ENCODE results near the gene USP24. TPM values are rescaled to one million over a fixed set of nuclear protein-coding genes. Genes with fewer than 3 reads are reported as not detected.

Gene USP24
- polyA plus RNA-seq, 1 of the 3 experiments (the other 2 are of a cell fraction): 8.1 TPM

DNA sequence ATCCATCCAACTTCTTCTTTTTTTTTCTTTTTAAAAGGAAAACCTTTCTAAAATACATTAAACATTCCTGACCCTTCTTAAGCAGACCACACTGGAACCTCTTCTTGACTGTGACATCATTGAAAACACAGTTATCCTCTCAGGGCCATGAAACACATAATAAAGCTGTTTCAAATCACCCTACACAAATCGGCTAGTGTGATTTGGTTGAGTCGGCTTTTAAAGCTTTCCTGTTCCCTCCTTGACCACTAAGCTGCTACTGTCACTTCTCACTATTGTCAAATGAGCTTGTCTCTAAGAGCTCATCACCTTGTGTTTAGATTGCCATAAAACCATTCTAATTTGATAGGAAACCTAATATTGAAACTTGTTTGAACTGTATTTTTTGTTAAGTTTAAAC, 5.9 kb downstream of the USP24 start:
- POLR2A ChIA-PET: no interaction called here
- Histone ChIP-seq H3K27me3 (ENCODE audit: insufficient read depth) (no peaks in the 10 kb centered on the region), H3K79me2 (ENCODE audit: insufficient read depth) (peaks cover 97% of the 10 kb centered on the region), H3K4me3 (ENCODE audit: low read depth in 2 of 2, low read length in 1 of 2) (no peak overlapping the region), H3F3A (replicated peaks; ENCODE audit: insufficient read depth) (peaks cover 9% of the 10 kb centered on the region), H3K4me2 (0 out of 2 replicates have a peak overlapping the region, but pooled peaks have one; percentile 25), H3K27ac (ENCODE audit: low read depth in 2 of 2, low read length in 1 of 2) (no peak overlapping the region), H3K9me3 (no peaks in the 10 kb centered on the region), H3K9me2 (no peaks in the 10 kb centered on the region), H3K4me1 (ENCODE audit: control insufficient read depth in 1 of 2, insufficient read depth in 2 of 2, low read depth in 1 of 2, low read length in 1 of 2) (peaks cover 21 to 55% of the 10 kb centered on the region in 2 experiments; a peak in 3 of 4 replicates), H3K36me3 (replicated peaks in 1 of 2; ENCODE audit: control insufficient read depth in 1 of 2, insufficient read depth in 2 of 2, low read length in 1 of 2) (peaks cover 4 to 5% of the 10 kb centered on the region in 2 experiments), H2AFZ (ENCODE audit: low read depth) (no peak overlapping the region), H3K9ac (no peak overlapping the region), H4K20me1 (ENCODE audit: insufficient read depth) (peaks cover 66% of the 10 kb centered on the region)
- peak; percentile 28 for DNase-seq
- TF ChIP-seq, protein P1, sequence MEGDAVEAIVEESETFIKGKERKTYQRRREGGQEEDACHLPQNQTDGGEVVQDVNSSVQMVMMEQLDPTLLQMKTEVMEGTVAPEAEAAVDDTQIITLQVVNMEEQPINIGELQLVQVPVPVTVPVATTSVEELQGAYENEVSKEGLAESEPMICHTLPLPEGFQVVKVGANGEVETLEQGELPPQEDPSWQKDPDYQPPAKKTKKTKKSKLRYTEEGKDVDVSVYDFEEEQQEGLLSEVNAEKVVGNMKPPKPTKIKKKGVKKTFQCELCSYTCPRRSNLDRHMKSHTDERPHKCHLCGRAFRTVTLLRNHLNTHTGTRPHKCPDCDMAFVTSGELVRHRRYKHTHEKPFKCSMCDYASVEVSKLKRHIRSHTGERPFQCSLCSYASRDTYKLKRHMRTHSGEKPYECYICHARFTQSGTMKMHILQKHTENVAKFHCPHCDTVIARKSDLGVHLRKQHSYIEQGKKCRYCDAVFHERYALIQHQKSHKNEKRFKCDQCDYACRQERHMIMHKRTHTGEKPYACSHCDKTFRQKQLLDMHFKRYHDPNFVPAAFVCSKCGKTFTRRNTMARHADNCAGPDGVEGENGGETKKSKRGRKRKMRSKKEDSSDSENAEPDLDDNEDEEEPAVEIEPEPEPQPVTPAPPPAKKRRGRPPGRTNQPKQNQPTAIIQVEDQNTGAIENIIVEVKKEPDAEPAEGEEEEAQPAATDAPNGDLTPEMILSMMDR (IDR thresholded peaks at IDR 0.05): 0 out of 2 replicates have a peak, but pooled peaks have one; percentile 11
- no peak for TF ChIP-seq GABPA (IDR thresholded peaks at IDR 0.05; ENCODE audit: low read depth)
- TF ChIP-seq, protein P2, sequence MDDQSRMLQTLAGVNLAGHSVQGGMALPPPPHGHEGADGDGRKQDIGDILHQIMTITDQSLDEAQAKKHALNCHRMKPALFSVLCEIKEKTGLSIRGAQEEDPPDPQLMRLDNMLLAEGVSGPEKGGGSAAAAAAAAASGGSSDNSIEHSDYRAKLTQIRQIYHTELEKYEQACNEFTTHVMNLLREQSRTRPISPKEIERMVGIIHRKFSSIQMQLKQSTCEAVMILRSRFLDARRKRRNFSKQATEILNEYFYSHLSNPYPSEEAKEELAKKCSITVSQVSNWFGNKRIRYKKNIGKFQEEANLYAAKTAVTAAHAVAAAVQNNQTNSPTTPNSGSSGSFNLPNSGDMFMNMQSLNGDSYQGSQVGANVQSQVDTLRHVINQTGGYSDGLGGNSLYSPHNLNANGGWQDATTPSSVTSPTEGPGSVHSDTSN (IDR thresholded peaks at IDR 0.05): 0 out of 2 replicates have a peak, but pooled peaks have one; percentile 13
- WGBS (ENCODE audit: low lambda C conversion rate): 53% methylated on average over 2 of the region's 2 CpGs
- CTCF ChIA-PET: interaction anchor here (0.7 to 1.3 kb wide), 4 partner anchors 14 to 899 kb away, joined by 3 to 6 read pairs (median 3); no protein-coding TSS in a partner anchor

DNA sequence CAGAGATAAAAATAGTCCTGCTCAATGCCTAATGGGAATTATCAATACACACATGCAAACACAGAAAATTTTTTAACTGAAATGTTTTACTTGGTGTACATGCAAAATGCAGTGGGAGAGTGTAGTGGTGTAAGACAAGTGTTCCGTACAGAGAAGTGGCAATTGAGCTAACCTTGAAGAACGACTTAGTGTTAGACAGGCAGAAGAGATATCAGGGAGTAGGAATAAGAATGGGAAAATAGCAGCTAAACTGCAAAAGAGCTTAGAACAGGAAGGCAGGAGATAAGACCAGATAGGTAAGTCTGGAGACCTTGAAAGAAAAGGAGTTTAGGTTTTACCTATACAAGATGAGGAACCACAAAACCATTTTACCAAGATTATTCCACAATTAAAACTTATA, 9.0 kb downstream of the USP24 start:
- H3K36me3 ChIP-seq (replicated peaks in 1 of 2; ENCODE audit: control insufficient read depth in 1 of 2, insufficient read depth in 2 of 2, low read length in 1 of 2): peaks cover 0 to 3% of the 10 kb centered on the region in 2 experiments
- no peak overlapping the region for H2AFZ ChIP-seq (ENCODE audit: low read depth)
- no peaks in the 10 kb centered on the region for H3K9me3 ChIP-seq
- H3K4me2 ChIP-seq: no peak overlapping the region
- 94% methylated on average over 2 of the region's 2 CpGs for WGBS (ENCODE audit: low lambda C conversion rate)
- ChIA-PET POLR2A (no interaction called here), CTCF (no interaction called here)
- no peak overlapping the region for H3K27ac ChIP-seq (ENCODE audit: low read depth in 2 of 2, low read length in 1 of 2)
- TF ChIP-seq NFIC (IDR thresholded peaks at IDR 0.05; ENCODE audit: borderline replicate concordance) (no peak), JUND (IDR thresholded peaks at IDR 0.05) (no peak), NRF1 (IDR thresholded peaks at IDR 0.05; ENCODE audit: low read depth, low read length) (no peak), TCF12 (IDR thresholded peaks at IDR 0.05) (no peak), MXI1 (IDR thresholded peaks at IDR 0.05; ENCODE audit: low read depth, low read length) (no peak)
- TF ChIP-seq, protein P3, sequence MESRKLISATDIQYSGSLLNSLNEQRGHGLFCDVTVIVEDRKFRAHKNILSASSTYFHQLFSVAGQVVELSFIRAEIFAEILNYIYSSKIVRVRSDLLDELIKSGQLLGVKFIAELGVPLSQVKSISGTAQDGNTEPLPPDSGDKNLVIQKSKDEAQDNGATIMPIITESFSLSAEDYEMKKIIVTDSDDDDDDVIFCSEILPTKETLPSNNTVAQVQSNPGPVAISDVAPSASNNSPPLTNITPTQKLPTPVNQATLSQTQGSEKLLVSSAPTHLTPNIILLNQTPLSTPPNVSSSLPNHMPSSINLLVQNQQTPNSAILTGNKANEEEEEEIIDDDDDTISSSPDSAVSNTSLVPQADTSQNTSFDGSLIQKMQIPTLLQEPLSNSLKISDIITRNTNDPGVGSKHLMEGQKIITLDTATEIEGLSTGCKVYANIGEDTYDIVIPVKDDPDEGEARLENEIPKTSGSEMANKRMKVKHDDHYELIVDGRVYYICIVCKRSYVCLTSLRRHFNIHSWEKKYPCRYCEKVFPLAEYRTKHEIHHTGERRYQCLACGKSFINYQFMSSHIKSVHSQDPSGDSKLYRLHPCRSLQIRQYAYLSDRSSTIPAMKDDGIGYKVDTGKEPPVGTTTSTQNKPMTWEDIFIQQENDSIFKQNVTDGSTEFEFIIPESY (IDR thresholded peaks at IDR 0.05; ENCODE audit: borderline replicate concordance, low read depth): no peak
- TF ChIP-seq, protein P4, sequence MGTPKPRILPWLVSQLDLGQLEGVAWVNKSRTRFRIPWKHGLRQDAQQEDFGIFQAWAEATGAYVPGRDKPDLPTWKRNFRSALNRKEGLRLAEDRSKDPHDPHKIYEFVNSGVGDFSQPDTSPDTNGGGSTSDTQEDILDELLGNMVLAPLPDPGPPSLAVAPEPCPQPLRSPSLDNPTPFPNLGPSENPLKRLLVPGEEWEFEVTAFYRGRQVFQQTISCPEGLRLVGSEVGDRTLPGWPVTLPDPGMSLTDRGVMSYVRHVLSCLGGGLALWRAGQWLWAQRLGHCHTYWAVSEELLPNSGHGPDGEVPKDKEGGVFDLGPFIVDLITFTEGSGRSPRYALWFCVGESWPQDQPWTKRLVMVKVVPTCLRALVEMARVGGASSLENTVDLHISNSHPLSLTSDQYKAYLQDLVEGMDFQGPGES (IDR thresholded peaks at IDR 0.05; ENCODE audit: low read depth, low read length): no peak
- no peak overlapping the region for H3K9ac ChIP-seq
- peaks cover 9% of the 10 kb centered on the region for H3F3A ChIP-seq (replicated peaks; ENCODE audit: insufficient read depth)
- H3K27me3 ChIP-seq (ENCODE audit: insufficient read depth): no peaks in the 10 kb centered on the region
- H3K4me3 ChIP-seq (ENCODE audit: low read depth in 2 of 2, low read length in 1 of 2): no peak overlapping the region
- H3K9me2 ChIP-seq: no peaks in the 10 kb centered on the region
- H4K20me1 ChIP-seq (ENCODE audit: insufficient read depth): peaks cover 55% of the 10 kb centered on the region
- H3K4me1 ChIP-seq (ENCODE audit: control insufficient read depth in 1 of 2, insufficient read depth in 2 of 2, low read depth in 1 of 2, low read length in 1 of 2): peaks cover 7 to 31% of the 10 kb centered on the region in 2 experiments; a peak in 3 of 4 replicates
- H3K79me2 ChIP-seq (ENCODE audit: insufficient read depth): peaks cover 99% of the 10 kb centered on the region
- no peak for DNase-seq
